Esophagus squamous epithelium (tissue), 4 donors: ENCODE results near the gene ELK3.

Source experiments
- CTCF ChIP-seq, 6 experiments: fragments of 450-650 bp in 4 of 6; fragments of 200-600 bp in 2 of 6; sonication (generic) in 2 of 6; IDR thresholded peaks; one replicate each; pipeline ENCODE4 v1.5.1; 2016 to 2019; ENCODE audit warnings: antibody characterized with exemption in 6 of 6, mild to moderate bottlenecking in 4 of 6, moderate library complexity in 4 of 6
- POLR2A ChIP-seq, 4 donors: fragments of 450-650 bp; IDR thresholded peaks; one replicate each; pipeline ENCODE4 v1.6.1; 2017; ENCODE audit warnings: antibody characterized with exemption in 4 of 4, mild to moderate bottlenecking in 4 of 4, moderate library complexity in 3 of 4

GRCh38 chr12:96185914-96186313 is 8.3 kb upstream of the ELK3 start:
- TF ChIP-seq CTCF (IDR thresholded peaks at IDR 0.05) (no peak), POLR2A (IDR thresholded peaks at IDR 0.05) (no peak)
